NCI-H1092 treated with DMSO at 0.1 percent for 48 hours (cell line): Measurements from ENCODE around the gene AGRN.
"Not testable (repeated sequence)": the region's sequence is repeated elsewhere in the genome, so short reads cannot be mapped to it uniquely, and the experiment has no call there.

ENCODE experiments used
- DNase-seq: peaks from one replicate; lab custom pipeline; 2025; lab: John Stamatoyannopoulos, UW

Gene AGRN

GRCh38 chr1:1067284-1067859 is 47.5 kb downstream of the AGRN start:
- no peak for DNase-seq

- no peak for DNase-seq
Observed at GRCh38 chr1:1067860-1068516, 48.1 kb downstream of the AGRN start.

- no peak for DNase-seq
Observed at GRCh38 chr1:1068517-1069055, 48.7 kb downstream of the AGRN start.

GRCh38 chr1:1069056-1069710 is 49.3 kb downstream of the AGRN start:
- no peak for DNase-seq

- DNase-seq, result no peak
Observed at GRCh38 chr1:1069711-1070676, 50.1 kb downstream of the AGRN start.

GRCh38 chr1:1071486-1072298 is 51.8 kb downstream of the AGRN start:
- DNase-seq, result no peak

GRCh38 chr1:1072299-1072848 is 52.5 kb downstream of the AGRN start:
- no peak for DNase-seq

GRCh38 chr1:1072849-1073742 is 53.2 kb downstream of the AGRN start:
- no peak for DNase-seq

GRCh38 chr1:1073743-1074587 is 54.0 kb downstream of the AGRN start, which contains the start of gene RNF223:
RNF223 (minus strand) TSS chr1:1074306; CDS start chr1:1072566, 1,740 bp downstream.
- DNase-seq, result no peak

- no peak for DNase-seq
Observed at GRCh38 chr1:1074631-1075147, 54.8 kb downstream of the AGRN start.

- DNase-seq, result no peak
Observed at GRCh38 chr1:1075148-1075935, 55.4 kb downstream of the AGRN start.

- not testable (repeated sequence) for DNase-seq
Observed at GRCh38 chr1:1077396-1077795, 57.5 kb downstream of the AGRN start.

- DNase-seq, result peak; percentile 2
Observed at GRCh38 chr1:1079408-1080121, 59.6 kb downstream of the AGRN start.

- DNase-seq, result no peak
Observed at GRCh38 chr1:1080122-1080757, 60.3 kb downstream of the AGRN start.

GRCh38 chr1:1080951-1081310 is 61.0 kb downstream of the AGRN start:
- DNase-seq, result no peak
